ENCODE results near the gene LARGE2.

GRCh38 chr11:45924036-45924915 lies 1.8 kb downstream of the LARGE2 start:
- TF ChIP-seq CTCF (IDR thresholded peaks at IDR 0.05) (no peak), POLR2A (IDR thresholded peaks at IDR 0.05; ENCODE audit: low read depth) (no peak), POLR2AphosphoS5 (IDR thresholded peaks at IDR 0.05) (no peak), EP300 (IDR thresholded peaks at IDR 0.05) (no peak)
